ENCODE measurements around the gene FKBP5.

Gene FKBP5

GRCh38 chr6:35562060-35562459 lies 126.7 kb downstream of the FKBP5 start:
- H3K9ac ChIP-seq (ENCODE audit: low read length), result no peak overlapping the region
- no peaks in the 10 kb centered on the region for H4K20me1 ChIP-seq (ENCODE audit: insufficient read depth, low read length)
- H3K9me3 ChIP-seq (ENCODE audit: low read length), result no peaks in the 10 kb centered on the region
- no peak overlapping the region for H2AFZ ChIP-seq (ENCODE audit: low read length)
- H3K4me3 ChIP-seq (ENCODE audit: low read depth, low read length, poor library complexity, severe bottlenecking), result no peak overlapping the region
- no peaks in the 10 kb centered on the region for H3F3A ChIP-seq (ENCODE audit: insufficient read depth, low read length)
- H3K4me2 ChIP-seq (ENCODE audit: low read length), result no peak overlapping the region
- no peak for TF ChIP-seq CTCF (IDR thresholded peaks at IDR 0.05; ENCODE audit: low read length)
- TF ChIP-seq EZH2 (IDR thresholded peaks at IDR 0.05; ENCODE audit: borderline replicate concordance, low read length), result no peak
- no peaks in the 10 kb centered on the region for H3K4me1 ChIP-seq (ENCODE audit: insufficient read depth, low read length, severe bottlenecking)
- peaks cover 9% of the 10 kb centered on the region for H3K27me3 ChIP-seq (ENCODE audit: insufficient read depth, low read length)
- H3K36me3 ChIP-seq (ENCODE audit: insufficient read depth, low read length), result no peaks in the 10 kb centered on the region; the same call in 1 of the 2 replicates
- no peaks in the 10 kb centered on the region for H3K79me2 ChIP-seq (ENCODE audit: insufficient read depth, low read length)
- no peaks in the 10 kb centered on the region for H3K9me2 ChIP-seq (ENCODE audit: low read depth, low read length)
- H3K27ac ChIP-seq (ENCODE audit: low read depth, low read length, poor library complexity, severe bottlenecking), result no peak overlapping the region

- Histone ChIP-seq H3K27me3 (ENCODE audit: insufficient read depth, low read length) (peaks cover 9% of the 10 kb centered on the region), H3K36me3 (ENCODE audit: insufficient read depth, low read length) (no peaks in the 10 kb centered on the region), H4K20me1 (ENCODE audit: insufficient read depth, low read length) (no peaks in the 10 kb centered on the region), H3K4me2 (ENCODE audit: low read length) (no peak overlapping the region), H3F3A (ENCODE audit: insufficient read depth, low read length) (no peaks in the 10 kb centered on the region), H3K9ac (ENCODE audit: low read length) (no peak overlapping the region), H3K4me3 (ENCODE audit: low read depth, low read length, poor library complexity, severe bottlenecking) (no peak overlapping the region), H2AFZ (ENCODE audit: low read length) (no peak overlapping the region), H3K27ac (ENCODE audit: low read depth, low read length, poor library complexity, severe bottlenecking) (no peak overlapping the region), H3K4me1 (ENCODE audit: insufficient read depth, low read length, severe bottlenecking) (no peaks in the 10 kb centered on the region), H3K9me3 (ENCODE audit: low read length) (no peaks in the 10 kb centered on the region), H3K9me2 (ENCODE audit: low read depth, low read length) (no peaks in the 10 kb centered on the region), H3K79me2 (ENCODE audit: insufficient read depth, low read length) (no peaks in the 10 kb centered on the region)
- TF ChIP-seq EZH2 (IDR thresholded peaks at IDR 0.05; ENCODE audit: borderline replicate concordance, low read length) (no peak), CTCF (IDR thresholded peaks at IDR 0.05; ENCODE audit: low read length) (no peak)
Measured at GRCh38 chr6:35561113-35561512, 127.6 kb downstream of the FKBP5 start.

GRCh38 chr6:35558571-35558970 lies 130.1 kb downstream of the FKBP5 start:
- Histone ChIP-seq H3K9me2 (ENCODE audit: low read depth, low read length) (no peaks in the 10 kb centered on the region), H3K36me3 (ENCODE audit: insufficient read depth, low read length) (no peaks in the 10 kb centered on the region), H3K79me2 (ENCODE audit: insufficient read depth, low read length) (no peaks in the 10 kb centered on the region), H4K20me1 (ENCODE audit: insufficient read depth, low read length) (no peaks in the 10 kb centered on the region), H3K9ac (ENCODE audit: low read length) (no peak overlapping the region), H3K27me3 (ENCODE audit: insufficient read depth, low read length) (peaks cover 7% of the 10 kb centered on the region; the same call in 1 of the 2 replicates), H3K4me1 (ENCODE audit: insufficient read depth, low read length, severe bottlenecking) (no peaks in the 10 kb centered on the region), H2AFZ (ENCODE audit: low read length) (no peak overlapping the region), H3K27ac (ENCODE audit: low read depth, low read length, poor library complexity, severe bottlenecking) (no peak overlapping the region), H3F3A (ENCODE audit: insufficient read depth, low read length) (no peaks in the 10 kb centered on the region), H3K4me3 (ENCODE audit: low read depth, low read length, poor library complexity, severe bottlenecking) (no peak overlapping the region), H3K9me3 (ENCODE audit: low read length) (no peaks in the 10 kb centered on the region), H3K4me2 (ENCODE audit: low read length) (no peak overlapping the region)
- no peak for TF ChIP-seq CTCF (IDR thresholded peaks at IDR 0.05; ENCODE audit: low read length)
- TF ChIP-seq EZH2 (IDR thresholded peaks at IDR 0.05; ENCODE audit: borderline replicate concordance, low read length), result no peak

Measured in OCI-LY1 (cell line).